Ascending aorta (tissue), 2 donors: ENCODE measurements around the gene TMBIM1. TPM values are rescaled to one million over a fixed set of nuclear protein-coding genes. Genes with fewer than 3 reads are reported as not detected.
A peak's percentile ranks its signal among the peaks of the same experiment; 100 is the strongest.

Source experiments
- DNase-seq, 2 donors: peaks; one replicate each; pipeline ENCODE4 v3.0.0-alpha.2; 2019; ENCODE audit warnings: low spot score in 2 of 2
- H3K27ac ChIP-seq, 2 donors: fragments of 200-600 bp; sonication (generic); one replicate each; pipeline ENCODE4 v1.5.1; 2016 to 2017; ENCODE audit warnings: mild to moderate bottlenecking in 1 of 2
- H3K27me3 ChIP-seq: fragments of 200-600 bp; sonication (generic); one replicate; pipeline ENCODE4 v1.5.1; 2017
- H3K36me3 ChIP-seq, 2 donors: fragments of 200-600 bp; sonication (generic); one replicate each; pipeline ENCODE4 v1.5.1; 2016
- H3K4me1 ChIP-seq, 2 donors: fragments of 200-600 bp; sonication (generic); one replicate each; pipeline ENCODE4 v1.5.1; 2016 to 2017; ENCODE audit warnings: mild to moderate bottlenecking in 1 of 2
- H3K4me3 ChIP-seq, 2 donors: fragments of 200-600 bp; sonication (generic); one replicate each; pipeline ENCODE4 v1.5.1; 2016 to 2017; ENCODE audit warnings: mild to moderate bottlenecking in 1 of 2
- H3K9me3 ChIP-seq, 2 donors: fragments of 200-600 bp; sonication (generic); one replicate each; pipeline ENCODE4 v1.5.1; 2016
- CTCF ChIP-seq, 3 experiments: fragments of 200-600 bp in 2 of 3; fragments of 450-650 bp in 1 of 3; sonication (generic) in 2 of 3; IDR thresholded peaks; one replicate each; pipeline ENCODE4 v1.5.1; 2016 to 2019; ENCODE audit warnings: antibody characterized with exemption in 3 of 3, mild to moderate bottlenecking in 1 of 3, moderate library complexity in 1 of 3
- intact Hi-C: fragments of 100-400 bp; cut with DNase I; formaldehyde crosslinking; loops from one replicate; pipeline ENCODE4 v1.15.1; 2023
- total RNA-seq: library from RNA; depleted of rRNA; stranded (reverse); fragments of >200 nt; gene quantifications from one replicate; pipeline ENCODE4 v1.1.0, GENCODE V29; 2016

TMBIM1 gene
- total RNA-seq, 1 donor from 2014 or later, result 320 TPM

- intact Hi-C loops, result loop anchor here (2.0 kb wide), 1 partner anchor 169 kb away; the partner anchor contains the start of gene CTDSP1
- Histone ChIP-seq H3K9me3 (no peaks in the 10 kb centered on the region), H3K4me1 (peaks cover 15 to 37% of the 10 kb centered on the region in 2 donors), H3K27me3 (no peaks in the 10 kb centered on the region), H3K27ac (peak overlapping the region; percentile 84 to 91), H3K36me3 (peaks cover 57 to 84% of the 10 kb centered on the region in 2 donors), H3K4me3 (peak overlapping the region in 1 of 2 donors; percentile 3)
- no peak for TF ChIP-seq CTCF (IDR thresholded peaks at IDR 0.05)
- DNase-seq, result no peak
Observed at GRCh38 chr2:218229851-218230250, 62.5 kb downstream of the TMBIM1 start.

- H3K36me3 ChIP-seq, result peaks cover 52 to 84% of the 10 kb centered on the region in 2 donors
- H3K4me1 ChIP-seq, result peaks cover 15 to 39% of the 10 kb centered on the region in 2 donors
- peak overlapping the region; percentile 84 to 91 for H3K27ac ChIP-seq
- H3K27me3 ChIP-seq, result no peaks in the 10 kb centered on the region
- no peak for TF ChIP-seq CTCF (IDR thresholded peaks at IDR 0.05)
- peak overlapping the region in 1 of 2 donors; percentile 3 for H3K4me3 ChIP-seq
- intact Hi-C loops, result loop anchor here (2.0 kb wide), 1 partner anchor 170 kb away; the partner anchor contains the start of gene CTDSP1
- no peaks in the 10 kb centered on the region for H3K9me3 ChIP-seq
- DNase-seq, result peak in 1 of 2 donors; percentile 67
Observed at GRCh38 chr2:218229239-218229638, 63.1 kb downstream of the TMBIM1 start.

GRCh38 chr2:218228366-218229090 is 63.8 kb downstream of the TMBIM1 start:
- H3K4me1 ChIP-seq, result peaks cover 18 to 45% of the 10 kb centered on the region in 2 donors
- TF ChIP-seq CTCF (IDR thresholded peaks at IDR 0.05), result no peak
- H3K36me3 ChIP-seq, result peaks cover 46 to 79% of the 10 kb centered on the region in 2 donors
- intact Hi-C loops, result loop anchor here (1.0 to 2.0 kb wide), 2 partner anchors 11 to 170 kb away; partner anchors contain the start of genes ARPC2 and CTDSP1
- H3K4me3 ChIP-seq, result peak overlapping the region in 1 of 2 donors; percentile 3
- H3K27me3 ChIP-seq, result no peaks in the 10 kb centered on the region
- H3K27ac ChIP-seq, result peak overlapping the region; percentile 84 to 91
- no peak for DNase-seq
- H3K9me3 ChIP-seq, result no peaks in the 10 kb centered on the region

- intact Hi-C loops, result no loop called here
- no peaks in the 10 kb centered on the region for H3K9me3 ChIP-seq
- H3K4me3 ChIP-seq, result no peak overlapping the region
- H3K36me3 ChIP-seq, result peaks cover 35 to 65% of the 10 kb centered on the region in 2 donors
- no peak for DNase-seq
- TF ChIP-seq CTCF (IDR thresholded peaks at IDR 0.05), result no peak
- H3K4me1 ChIP-seq, result peaks cover 18 to 61% of the 10 kb centered on the region in 2 donors
- H3K27ac ChIP-seq, result peak overlapping the region; percentile 84 to 91
- no peaks in the 10 kb centered on the region for H3K27me3 ChIP-seq
Observed at GRCh38 chr2:218226903-218227302, 65.4 kb downstream of the TMBIM1 start.

Other genes starting within 250 kb of the TMBIM1 start
- not detected for gene RUFY4, start 223.2 kb downstream of the TMBIM1 start, total RNA-seq
- gene CXCR2, start 166.5 kb downstream of the TMBIM1 start, total RNA-seq, result not detected
- gene CXCR1, start 125.5 kb downstream of the TMBIM1 start, total RNA-seq, result not detected
- gene ARPC2, start 75.3 kb downstream of the TMBIM1 start, total RNA-seq, result 237 TPM
- not detected for gene GPBAR1, start 31.5 kb downstream of the TMBIM1 start, total RNA-seq
- gene AAMP, start 22.4 kb downstream of the TMBIM1 start, total RNA-seq, result 73.7 TPM
- gene PNKD, start 22.0 kb downstream of the TMBIM1 start, total RNA-seq, result 45.8 TPM
- not detected for gene CATIP, start 64.4 kb upstream of the TMBIM1 start, total RNA-seq
- gene SLC11A1, start 89.8 kb upstream of the TMBIM1 start, total RNA-seq, result 16.4 TPM
- 144 TPM for gene CTDSP1, start 107.4 kb upstream of the TMBIM1 start, total RNA-seq
- gene VIL1, start 126.6 kb upstream of the TMBIM1 start, total RNA-seq, result not detected